Measurements from ENCODE around the gene NUB1.

Gene NUB1

GRCh38 chr7:151391358-151391730 lies 49.7 kb downstream of the NUB1 start:
- no peaks in the 10 kb centered on the region for H3K27me3 ChIP-seq (ENCODE audit: insufficient read depth, low read length)
- WGBS = 93% methylated on average over 9 of the region's 9 CpGs

DNA sequence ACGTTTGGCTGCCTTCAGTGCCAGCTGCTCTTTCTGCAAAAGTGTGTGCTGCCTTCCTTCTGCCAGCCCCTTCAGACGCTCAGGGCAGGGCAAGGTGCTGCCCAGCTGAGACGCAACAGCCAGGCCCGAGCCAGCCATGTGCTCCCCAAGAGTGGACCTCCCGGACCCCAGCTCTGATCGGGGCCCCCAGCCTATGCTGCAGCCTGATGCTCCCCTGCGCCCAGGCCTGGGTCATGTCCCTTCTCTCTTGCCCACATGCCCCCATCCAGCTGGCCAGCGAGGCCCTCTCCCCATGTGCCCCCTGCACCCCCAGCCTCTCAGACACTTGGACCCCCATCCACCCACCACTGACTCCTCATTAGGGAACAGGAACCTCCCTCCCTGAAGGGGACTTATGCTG lies 50.4 kb downstream of the NUB1 start:
- Histone ChIP-seq H3K36me3 (ENCODE audit: insufficient read depth, low read length) (no peaks in the 10 kb centered on the region), H3K9me3 (ENCODE audit: insufficient read depth, low read depth, low read length) (no peaks in the 10 kb centered on the region), H3K27me3 (ENCODE audit: insufficient read depth, low read length) (no peaks in the 10 kb centered on the region), H3K4me3 (ENCODE audit: low read length) (no peak overlapping the region), H3K27ac (ENCODE audit: low read depth, low read length) (no peak overlapping the region), H3K4me1 (ENCODE audit: insufficient read depth, low read length) (0 out of 2 replicates have a peak, but pooled peaks cover 7% of the 10 kb centered on the region), H3K9ac (ENCODE audit: low read depth, low read length) (no peak overlapping the region)
- 89% methylated on average over 8 of the region's 8 CpGs for WGBS

More at GRCh38 chr7:151391358-151391730, 49.7 kb downstream of the NUB1 start:
- Histone ChIP-seq H3K4me3 (ENCODE audit: low read length) (no peak overlapping the region), H3K9me3 (ENCODE audit: insufficient read depth, low read depth, low read length) (no peaks in the 10 kb centered on the region), H3K9ac (ENCODE audit: low read depth, low read length) (no peak overlapping the region), H3K4me1 (ENCODE audit: insufficient read depth, low read length) (0 out of 2 replicates have a peak, but pooled peaks cover 7% of the 10 kb centered on the region), H3K27ac (ENCODE audit: low read depth, low read length) (no peak overlapping the region), H3K36me3 (ENCODE audit: insufficient read depth, low read length) (no peaks in the 10 kb centered on the region)

DNA sequence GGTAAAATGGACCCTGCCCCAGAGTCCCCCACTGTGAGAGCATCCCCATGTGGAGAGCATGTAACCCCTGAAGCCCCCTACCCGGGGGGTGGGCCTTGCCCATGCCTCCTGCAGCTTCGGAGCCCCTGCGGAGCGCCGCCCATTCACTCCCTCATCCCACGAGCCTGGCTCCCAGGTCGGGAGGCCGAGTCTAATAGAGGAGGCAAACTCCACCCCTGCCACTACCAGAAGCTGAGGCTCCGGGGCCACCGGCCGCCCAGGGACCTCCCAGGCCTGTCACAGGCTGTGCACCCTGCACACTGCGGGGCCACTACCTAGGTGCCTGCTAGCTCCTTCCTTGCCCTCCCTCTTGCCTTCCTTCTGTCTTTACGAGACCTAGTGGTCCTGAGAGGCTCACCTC lies 50.8 kb downstream of the NUB1 start:
- Histone ChIP-seq H3K9ac (ENCODE audit: low read depth, low read length) (no peak overlapping the region), H3K4me1 (ENCODE audit: insufficient read depth, low read length) (0 out of 2 replicates have a peak, but pooled peaks cover 7% of the 10 kb centered on the region), H3K27me3 (ENCODE audit: insufficient read depth, low read length) (no peaks in the 10 kb centered on the region), H3K4me3 (ENCODE audit: low read length) (no peak overlapping the region), H3K9me3 (ENCODE audit: insufficient read depth, low read depth, low read length) (no peaks in the 10 kb centered on the region), H3K27ac (ENCODE audit: low read depth, low read length) (no peak overlapping the region), H3K36me3 (ENCODE audit: insufficient read depth, low read length) (no peaks in the 10 kb centered on the region)
- 87% methylated on average over 13 of the region's 13 CpGs for WGBS

GRCh38 chr7:151393031-151393977 lies 51.7 kb downstream of the NUB1 start:
- peaks cover 5% of the 10 kb centered on the region; the same call in 1 of the 2 replicates for H3K36me3 ChIP-seq (ENCODE audit: insufficient read depth, low read length)
- H3K4me1 ChIP-seq (ENCODE audit: insufficient read depth, low read length) = 0 out of 2 replicates have a peak, but pooled peaks cover 7% of the 10 kb centered on the region
- WGBS = 92% methylated on average over 31 of the region's 31 CpGs
- no peak overlapping the region for H3K4me3 ChIP-seq (ENCODE audit: low read length)
- H3K9ac ChIP-seq (ENCODE audit: low read depth, low read length) = no peak overlapping the region
- H3K27ac ChIP-seq (ENCODE audit: low read depth, low read length) = no peak overlapping the region
- H3K9me3 ChIP-seq (ENCODE audit: insufficient read depth, low read depth, low read length) = no peaks in the 10 kb centered on the region
- no peaks in the 10 kb centered on the region for H3K27me3 ChIP-seq (ENCODE audit: insufficient read depth, low read length)

- no peak overlapping the region for H3K27ac ChIP-seq (ENCODE audit: low read depth, low read length)
- 92% methylated on average over 35 of the region's 35 CpGs for WGBS
These were observed 52.7 kb downstream of the NUB1 start for GRCh38 chr7:151394076-151395035.

DNA sequence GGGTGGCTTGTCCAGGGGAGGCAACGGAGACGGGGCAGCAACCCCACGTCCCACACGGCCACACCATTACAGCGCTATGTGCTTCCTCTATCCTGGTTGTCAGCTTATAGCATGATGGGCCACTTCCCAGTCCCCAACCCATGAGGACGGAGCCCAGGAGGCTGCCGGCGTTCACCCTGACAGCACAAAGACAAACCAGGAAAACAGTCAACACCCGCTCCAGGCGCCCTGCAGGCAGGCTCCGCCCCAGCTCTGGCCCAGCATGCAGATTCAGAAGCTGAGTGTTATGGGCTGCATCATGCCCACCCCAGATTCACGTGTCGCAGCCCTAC lies 53.4 kb downstream of the NUB1 start:
- WGBS = 63% methylated on average over 13 of the region's 13 CpGs
- Histone ChIP-seq H3K27ac (ENCODE audit: low read depth, low read length) (no peak overlapping the region), H3K36me3 (ENCODE audit: insufficient read depth, low read length) (peaks cover 8% of the 10 kb centered on the region; the same call in 1 of the 2 replicates), H3K27me3 (ENCODE audit: insufficient read depth, low read length) (no peaks in the 10 kb centered on the region), H3K4me1 (ENCODE audit: insufficient read depth, low read length) (0 out of 2 replicates have a peak, but pooled peaks cover 7% of the 10 kb centered on the region), H3K9ac (ENCODE audit: low read depth, low read length) (no peak overlapping the region), H3K9me3 (ENCODE audit: insufficient read depth, low read depth, low read length) (no peaks in the 10 kb centered on the region), H3K4me3 (ENCODE audit: low read length) (no peak overlapping the region)

More at GRCh38 chr7:151394076-151395035, 52.7 kb downstream of the NUB1 start:
- Histone ChIP-seq H3K4me1 (ENCODE audit: insufficient read depth, low read length) (0 out of 2 replicates have a peak, but pooled peaks cover 7% of the 10 kb centered on the region), H3K9ac (ENCODE audit: low read depth, low read length) (no peak overlapping the region), H3K27me3 (ENCODE audit: insufficient read depth, low read length) (no peaks in the 10 kb centered on the region), H3K9me3 (ENCODE audit: insufficient read depth, low read depth, low read length) (no peaks in the 10 kb centered on the region), H3K4me3 (ENCODE audit: low read length) (no peak overlapping the region), H3K36me3 (ENCODE audit: insufficient read depth, low read length) (peaks cover 8% of the 10 kb centered on the region; the same call in 1 of the 2 replicates)

- H3K36me3 ChIP-seq (ENCODE audit: insufficient read depth, low read length) = peaks cover 8% of the 10 kb centered on the region; the same call in 1 of the 2 replicates
- H3K27ac ChIP-seq (ENCODE audit: low read depth, low read length) = no peak overlapping the region
- 80% methylated on average over 10 of the region's 10 CpGs for WGBS
- H3K9ac ChIP-seq (ENCODE audit: low read depth, low read length) = no peak overlapping the region
- H3K9me3 ChIP-seq (ENCODE audit: insufficient read depth, low read depth, low read length) = no peaks in the 10 kb centered on the region
- H3K4me1 ChIP-seq (ENCODE audit: insufficient read depth, low read length) = 0 out of 2 replicates have a peak, but pooled peaks cover 7% of the 10 kb centered on the region
- H3K4me3 ChIP-seq (ENCODE audit: low read length) = no peak overlapping the region
- H3K27me3 ChIP-seq (ENCODE audit: insufficient read depth, low read length) = no peaks in the 10 kb centered on the region
These were observed 54.8 kb downstream of the NUB1 start for GRCh38 chr7:151396328-151396970.

GRCh38 chr7:151397026-151397425 lies 55.4 kb downstream of the NUB1 start:
- H3K36me3 ChIP-seq (ENCODE audit: insufficient read depth, low read length) = peaks cover 8% of the 10 kb centered on the region; the same call in 1 of the 2 replicates
- H3K4me1 ChIP-seq (ENCODE audit: insufficient read depth, low read length) = 0 out of 2 replicates have a peak, but pooled peaks cover 7% of the 10 kb centered on the region
- H3K27me3 ChIP-seq (ENCODE audit: insufficient read depth, low read length) = no peaks in the 10 kb centered on the region
- no peak overlapping the region for H3K4me3 ChIP-seq (ENCODE audit: low read length)
- no peaks in the 10 kb centered on the region for H3K9me3 ChIP-seq (ENCODE audit: insufficient read depth, low read depth, low read length)
- no peak overlapping the region for H3K9ac ChIP-seq (ENCODE audit: low read depth, low read length)
- WGBS = 90% methylated on average over 13 of the region's 13 CpGs
- no peak overlapping the region for H3K27ac ChIP-seq (ENCODE audit: low read depth, low read length)

- H3K36me3 ChIP-seq (ENCODE audit: insufficient read depth, low read length) = peaks cover 8% of the 10 kb centered on the region; the same call in 1 of the 2 replicates
- H3K9ac ChIP-seq (ENCODE audit: low read depth, low read length) = no peak overlapping the region
- no peaks in the 10 kb centered on the region for H3K9me3 ChIP-seq (ENCODE audit: insufficient read depth, low read depth, low read length)
- H3K4me1 ChIP-seq (ENCODE audit: insufficient read depth, low read length) = 0 out of 2 replicates have a peak, but pooled peaks cover 7% of the 10 kb centered on the region
- 89% methylated on average over 19 of the region's 19 CpGs for WGBS
- H3K27ac ChIP-seq (ENCODE audit: low read depth, low read length) = no peak overlapping the region
- H3K4me3 ChIP-seq (ENCODE audit: low read length) = no peak overlapping the region
- no peaks in the 10 kb centered on the region for H3K27me3 ChIP-seq (ENCODE audit: insufficient read depth, low read length)
These were observed 57.1 kb downstream of the NUB1 start for GRCh38 chr7:151398446-151399304.

DNA sequence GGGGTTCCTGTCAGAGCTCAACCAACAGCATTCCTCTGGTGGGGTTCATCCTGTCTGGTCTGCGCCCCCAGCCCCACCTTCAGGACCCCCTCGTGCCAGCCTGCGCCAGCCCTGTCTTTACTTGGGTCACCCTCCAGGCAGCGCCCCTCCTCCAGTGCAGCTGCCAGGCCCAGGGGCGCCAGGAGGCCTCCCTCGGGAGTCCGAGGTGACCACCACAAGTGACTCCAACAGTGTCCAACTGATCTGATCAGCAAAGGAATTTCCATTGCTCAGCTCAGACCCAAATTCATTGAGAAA lies 57.6 kb downstream of the NUB1 start:
- no peak overlapping the region for H3K9ac ChIP-seq (ENCODE audit: low read depth, low read length)
- no peak overlapping the region for H3K27ac ChIP-seq (ENCODE audit: low read depth, low read length)
- peaks cover 8% of the 10 kb centered on the region; the same call in 1 of the 2 replicates for H3K36me3 ChIP-seq (ENCODE audit: insufficient read depth, low read length)
- H3K4me1 ChIP-seq (ENCODE audit: insufficient read depth, low read length) = 0 out of 2 replicates have a peak, but pooled peaks cover 7% of the 10 kb centered on the region
- no peaks in the 10 kb centered on the region for H3K27me3 ChIP-seq (ENCODE audit: insufficient read depth, low read length)
- no peak overlapping the region for H3K4me3 ChIP-seq (ENCODE audit: low read length)
- no peaks in the 10 kb centered on the region for H3K9me3 ChIP-seq (ENCODE audit: insufficient read depth, low read depth, low read length)
- 96% methylated on average over 7 of the region's 7 CpGs for WGBS

All from HUES64 (cell line).